Fibroblast of lung (primary cell): Measurements from ENCODE around the gene ERAP2. TPM values are rescaled to one million over a fixed set of nuclear protein-coding genes. Genes with fewer than 3 reads are reported as not detected.
A peak's percentile ranks its signal among the peaks of the same experiment; 100 is the strongest.

Experiments used
- DNase-seq, 2 donors: peaks; one replicate each; pipeline versions ENCODE4 v3.0.0 to v3.0.0-alpha.2; 2010; ENCODE audit warnings: low read depth in 2 of 2
- H2AFZ ChIP-seq: 2 replicates; pipeline ENCODE4 v1.5.1; 2012; ENCODE audit warnings: low read length, control low read depth, inconsistent platforms
- H3K27ac ChIP-seq: 2 replicates; pipeline ENCODE4 v1.5.1; 2011; ENCODE audit warnings: low read length, control low read depth; ENCODE audit not compliant: insufficient read depth
- H3K27me3 ChIP-seq: 2 replicates; pipeline ENCODE4 v1.5.1; 2011; ENCODE audit warnings: mild to moderate bottlenecking, low read length; ENCODE audit not compliant: control insufficient read depth, insufficient read depth
- H3K36me3 ChIP-seq: 2 replicates; pipeline ENCODE4 v1.5.1; 2011; ENCODE audit warnings: low read length; ENCODE audit not compliant: control insufficient read depth, insufficient read depth
- H3K4me1 ChIP-seq: 2 replicates; pipeline ENCODE4 v1.5.1; 2011; ENCODE audit warnings: low read length; ENCODE audit not compliant: control insufficient read depth, insufficient read depth; ENCODE audit errors: extremely low read depth
- H3K4me2 ChIP-seq: 2 replicates; pipeline ENCODE4 v1.5.1; 2011; ENCODE audit warnings: low read length, control low read depth; ENCODE audit not compliant: insufficient read depth; ENCODE audit errors: extremely low read depth
- H3K4me3 ChIP-seq, 4 experiments: fragments of 200-600 bp in 1 of 4; sonication (generic) in 1 of 4; replicated peaks in 1 of 4; 2 replicates each; pipeline ENCODE4 v1.5.1; 2011 to 2016; ENCODE audit warnings: low read length in 4 of 4, low read depth in 3 of 4, mild to moderate bottlenecking in 3 of 4, control low read depth in 2 of 4, inconsistent platforms in 1 of 4, mixed read lengths in 1 of 4; ENCODE audit not compliant: insufficient read depth in 1 of 4; ENCODE audit errors: control extremely low read depth in 1 of 4
- H3K79me2 ChIP-seq: 2 replicates; pipeline ENCODE4 v1.5.1; 2012; ENCODE audit warnings: mild to moderate bottlenecking, low read length, inconsistent platforms; ENCODE audit not compliant: control insufficient read depth, insufficient read depth
- H3K9ac ChIP-seq: 2 replicates; pipeline ENCODE4 v1.5.1; 2011; ENCODE audit warnings: mild to moderate bottlenecking, low read length, control low read depth; ENCODE audit not compliant: insufficient read depth
- H3K9me3 ChIP-seq: 2 replicates; pipeline ENCODE4 v1.5.1; 2012; ENCODE audit warnings: low read depth, low read length; ENCODE audit not compliant: control insufficient read depth, insufficient read depth
- H4K20me1 ChIP-seq: 2 replicates; pipeline ENCODE4 v1.5.1; 2011; ENCODE audit warnings: low read length; ENCODE audit not compliant: control insufficient read depth, insufficient read depth; ENCODE audit errors: extremely low read depth
- CTCF ChIP-seq, 2 donors: IDR thresholded peaks in 1 of 2; conservative IDR thresholded peaks in 1 of 2; 1 replicate in 1 of 2; 2 replicates in 1 of 2; pipeline ENCODE4 v1.5.1; 2011 to 2012; ENCODE audit warnings: low read length in 2 of 2, control low read depth in 1 of 2, inconsistent platforms in 1 of 2, low read depth in 1 of 2, mild to moderate bottlenecking in 1 of 2
- EZH2 ChIP-seq: IDR thresholded peaks from 2 replicates; pipeline ENCODE4 v1.5.1; 2012; ENCODE audit warnings: low read length, control low read depth, mild to moderate bottlenecking; ENCODE audit errors: missing control alignments
- polyA plus RNA-seq, 2 donors: library from polyadenylated mRNA; depleted of rRNA in 1 of 2; stranded (reverse) in 1 of 2; unstranded in 1 of 2; fragments of >200 nt; gene quantifications; 2 replicates each; pipeline ENCODE4 v1.2.1, GENCODE V29; 2011 to 2012; ENCODE audit warnings: missing spikeins in 1 of 2
- total RNA-seq: library from RNA; depleted of rRNA; stranded (reverse); fragments of >200 nt; gene quantifications from 2 replicates; pipeline ENCODE4 v1.2.1, GENCODE V29; 2014

The ERAP2 gene
- total and polyA plus RNA-seq, 2 donors (not counting 1 experiment from before 2014, with no cell fraction given) = 70.9 to 180 TPM

GRCh38 chr5:96926276-96926675, 50.0 kb downstream of the ERAP2 start:
- TF ChIP-seq CTCF (conservative IDR thresholded peaks at IDR 0.05 in 1 of 2, IDR thresholded peaks at IDR 0.05 in 1 of 2; ENCODE audit: low read depth in 1 of 2, low read length in 2 of 2) = no peak
- TF ChIP-seq EZH2 = no peak
- H3K79me2 ChIP-seq = no peaks in the 10 kb centered on the region
- no peaks in the 10 kb centered on the region for H3K4me1 ChIP-seq
- H3K4me3 ChIP-seq = no peak overlapping the region
- no peak overlapping the region for H3K9ac ChIP-seq
- H3K9me3 ChIP-seq = no peaks in the 10 kb centered on the region
- no peaks in the 10 kb centered on the region for H3K36me3 ChIP-seq
- no peak for DNase-seq
- no peak overlapping the region for H2AFZ ChIP-seq
- H3K27me3 ChIP-seq = no peaks in the 10 kb centered on the region
- no peak overlapping the region for H3K27ac ChIP-seq
- H3K4me2 ChIP-seq = no peak overlapping the region
- no peaks in the 10 kb centered on the region for H4K20me1 ChIP-seq

DNA sequence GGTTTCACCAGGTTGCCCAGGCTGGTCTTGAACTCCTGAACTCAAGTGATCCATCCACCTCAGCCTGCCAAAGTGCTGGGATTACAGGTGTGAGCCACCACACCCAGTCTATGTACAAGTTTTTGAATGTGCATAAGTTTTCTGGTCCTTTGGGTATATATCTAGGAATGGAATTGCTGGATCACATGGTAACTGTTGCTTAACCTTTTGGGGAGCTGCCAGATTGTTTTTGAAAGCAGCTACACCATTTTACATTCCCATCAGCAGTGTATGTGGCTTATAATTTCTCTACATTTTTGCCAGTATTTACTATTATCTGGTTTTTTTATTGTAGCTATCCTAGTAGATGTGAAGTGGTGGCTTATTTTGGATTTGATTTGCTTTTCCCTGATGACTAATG, 50.7 kb downstream of the ERAP2 start:
- no peak overlapping the region for H3K27ac ChIP-seq
- no peak overlapping the region for H2AFZ ChIP-seq
- no peaks in the 10 kb centered on the region for H3K9me3 ChIP-seq
- H4K20me1 ChIP-seq = no peaks in the 10 kb centered on the region
- no peaks in the 10 kb centered on the region for H3K27me3 ChIP-seq
- TF ChIP-seq CTCF (conservative IDR thresholded peaks at IDR 0.05 in 1 of 2, IDR thresholded peaks at IDR 0.05 in 1 of 2; ENCODE audit: low read depth in 1 of 2, low read length in 2 of 2) (no peak), EZH2 (no peak)
- no peak overlapping the region for H3K4me3 ChIP-seq
- H3K4me2 ChIP-seq = no peak overlapping the region
- DNase-seq = peak in 1 of 2 donors; percentile 60
- H3K79me2 ChIP-seq = no peaks in the 10 kb centered on the region
- no peak overlapping the region for H3K9ac ChIP-seq
- H3K4me1 ChIP-seq = no peaks in the 10 kb centered on the region
- H3K36me3 ChIP-seq = no peaks in the 10 kb centered on the region

- no peaks in the 10 kb centered on the region for H3K79me2 ChIP-seq
- H3K9ac ChIP-seq = no peak overlapping the region
- no peaks in the 10 kb centered on the region for H3K36me3 ChIP-seq
- H3K4me2 ChIP-seq = no peak overlapping the region
- no peak for DNase-seq
- no peaks in the 10 kb centered on the region for H4K20me1 ChIP-seq
- H2AFZ ChIP-seq = no peak overlapping the region
- no peaks in the 10 kb centered on the region for H3K27me3 ChIP-seq
- TF ChIP-seq EZH2 (no peak), CTCF (conservative IDR thresholded peaks at IDR 0.05 in 1 of 2, IDR thresholded peaks at IDR 0.05 in 1 of 2; ENCODE audit: low read depth in 1 of 2, low read length in 2 of 2) (no peak)
- no peaks in the 10 kb centered on the region for H3K9me3 ChIP-seq
- H3K27ac ChIP-seq = no peak overlapping the region
- peaks cover 3% of the 10 kb centered on the region for H3K4me1 ChIP-seq
- H3K4me3 ChIP-seq = no peak overlapping the region
Measured at GRCh38 chr5:96928931-96929708, 52.8 kb downstream of the ERAP2 start.
